ENCODE measurements around the gene KL.

The KL gene

GRCh38 chr13:33006134-33006533 lies 10.1 kb upstream of the KL start:
- DNase-seq = no peak

- no peak for DNase-seq
Measured at GRCh38 chr13:33006638-33007037, 9.6 kb upstream of the KL start.

- DNase-seq = no peak
Measured at GRCh38 chr13:33007237-33007636, 9.0 kb upstream of the KL start.

GRCh38 chr13:33007950-33008349 lies 8.3 kb upstream of the KL start:
- no peak for DNase-seq

GRCh38 chr13:33008946-33009722 lies 7.1 kb upstream of the KL start:
- no peak for DNase-seq

GRCh38 chr13:33011828-33012470 lies 4.3 kb upstream of the KL start:
- no peak for DNase-seq

- no peak for DNase-seq
Measured at GRCh38 chr13:33014291-33014690, 1.9 kb upstream of the KL start.

- DNase-seq = no peak
Measured at GRCh38 chr13:33015241-33015668, 968 bp upstream of the KL start.

GRCh38 chr13:33015791-33016323 lies 366 bp upstream of the KL start:
- peak; percentile 66 for DNase-seq

- DNase-seq = peak; percentile 72
Measured at GRCh38 chr13:33017323-33017929, 1.2 kb downstream of the KL start.

- no peak for DNase-seq
Measured at GRCh38 chr13:33018886-33019285, 2.7 kb downstream of the KL start.

GRCh38 chr13:33022986-33023385 lies 6.8 kb downstream of the KL start:
- no peak for DNase-seq

GRCh38 chr13:33025220-33025744 lies 9.1 kb downstream of the KL start:
- DNase-seq = peak; percentile 42

- no peak for DNase-seq
Measured at GRCh38 chr13:33026489-33027152, 10.4 kb downstream of the KL start.

GRCh38 chr13:33028620-33029019 lies 12.4 kb downstream of the KL start:
- DNase-seq = no peak

GRCh38 chr13:33031277-33031676 lies 15.1 kb downstream of the KL start:
- no peak for DNase-seq

- no peak for DNase-seq
Measured at GRCh38 chr13:33032037-33032625, 15.9 kb downstream of the KL start.

- DNase-seq = no peak
Measured at GRCh38 chr13:33033051-33033812, 17.0 kb downstream of the KL start.

GRCh38 chr13:33033986-33034385 lies 17.8 kb downstream of the KL start:
- DNase-seq = no peak

GRCh38 chr13:33034882-33035520 lies 18.8 kb downstream of the KL start:
- DNase-seq = no peak

GRCh38 chr13:33037673-33038072 lies 21.4 kb downstream of the KL start:
- DNase-seq = no peak

All from NCI-H69 (cell line).